Measurements from ENCODE around the gene STK17B. TPM values are rescaled to one million over a fixed set of nuclear protein-coding genes. Genes with fewer than 3 reads are reported as not detected.
A peak's percentile ranks its signal among the peaks of the same experiment; 100 is the strongest.

Gene STK17B
- total and polyA plus RNA-seq, 10 of the 15 experiments (the other 5 are each of a cell fraction or from before 2014, with no cell fraction given), result 21.2 to 108 (median 53.7) TPM

GRCh38 chr2:196108604-196109003, 62.8 kb downstream of the STK17B start:
- CTCF ChIA-PET, result interaction anchor here (1.4 to 4.0 kb wide), 2 partner anchors 12 to 30 kb away, joined by 3 to 20 read pairs; no protein-coding TSS in a partner anchor
- Histone ChIP-seq H3K27me3 (replicated peaks in 1 of 2; ENCODE audit: control insufficient read depth in 2 of 2, insufficient read depth in 2 of 2, low read length in 1 of 2) (no peaks in the 10 kb centered on the region), H3K9me3 (replicated peaks; ENCODE audit: control insufficient read depth, insufficient read depth, low read length) (peaks cover 3% of the 10 kb centered on the region; the same call in 2 of the 3 replicates), H3K4me3 (no peak overlapping the region), H3K9ac (ENCODE audit: control insufficient read depth, insufficient read depth, low read length) (no peak overlapping the region), H2AFZ (ENCODE audit: control insufficient read depth, low read depth, low read length) (peak overlapping the region; percentile 54), H3K4me1 (ENCODE audit: control insufficient read depth, insufficient read depth, low read length) (0 out of 2 replicates have a peak, but pooled peaks cover 3% of the 10 kb centered on the region), H3K27ac (ENCODE audit: control insufficient read depth, insufficient read depth) (no peak overlapping the region), H3K79me2 (ENCODE audit: control insufficient read depth, insufficient read depth, low read length) (no peaks in the 10 kb centered on the region), H3K4me2 (ENCODE audit: control insufficient read depth, insufficient read depth) (no peak overlapping the region), H3K36me3 (ENCODE audit: control insufficient read depth in 2 of 2, insufficient read depth in 2 of 2, low read length in 1 of 2) (no peaks in the 10 kb centered on the region), H4K20me1 (ENCODE audit: control insufficient read depth, insufficient read depth) (no peaks in the 10 kb centered on the region)
- POLR2A ChIA-PET, result interaction anchor here (1.3 to 3.3 kb wide), 3 partner anchors 11 to 168 kb away, joined by 3 to 10 read pairs (median 4); no protein-coding TSS in a partner anchor
- SMC1A ChIA-PET (ENCODE audit: uncharacterized antibody, unreplicated experiment), result interaction anchor here (1.0 to 3.0 kb wide), 8 partner anchors 23 to 167 kb away, joined by 3 to 16 read pairs (median 4); no protein-coding TSS in a partner anchor
- TF ChIP-seq TARDBP (IDR thresholded peaks at IDR 0.05; ENCODE audit: borderline replicate concordance) (no peak), SREBF1 (IDR thresholded peaks at IDR 0.05; ENCODE audit: low read length) (no peak), IKZF2 (IDR thresholded peaks at IDR 0.05) (peak in 1 of 2 experiments; percentile 30; a peak in 1 of 4 replicates), IKZF1 (conservative IDR thresholded peaks at IDR 0.05) (no peak), EP300 (IDR thresholded peaks at IDR 0.05; ENCODE audit: borderline replicate concordance in 1 of 2, control insufficient read depth in 1 of 2, low read depth in 2 of 2, low read length in 2 of 2) (0 out of 4 replicates have a peak, but pooled peaks of 1 of the 2 experiments have one; percentile 34), PBX3 (IDR thresholded peaks at IDR 0.05; ENCODE audit: insufficient replicate concordance, low read depth, low read length) (no peak)
- TF ChIP-seq, protein P1, sequence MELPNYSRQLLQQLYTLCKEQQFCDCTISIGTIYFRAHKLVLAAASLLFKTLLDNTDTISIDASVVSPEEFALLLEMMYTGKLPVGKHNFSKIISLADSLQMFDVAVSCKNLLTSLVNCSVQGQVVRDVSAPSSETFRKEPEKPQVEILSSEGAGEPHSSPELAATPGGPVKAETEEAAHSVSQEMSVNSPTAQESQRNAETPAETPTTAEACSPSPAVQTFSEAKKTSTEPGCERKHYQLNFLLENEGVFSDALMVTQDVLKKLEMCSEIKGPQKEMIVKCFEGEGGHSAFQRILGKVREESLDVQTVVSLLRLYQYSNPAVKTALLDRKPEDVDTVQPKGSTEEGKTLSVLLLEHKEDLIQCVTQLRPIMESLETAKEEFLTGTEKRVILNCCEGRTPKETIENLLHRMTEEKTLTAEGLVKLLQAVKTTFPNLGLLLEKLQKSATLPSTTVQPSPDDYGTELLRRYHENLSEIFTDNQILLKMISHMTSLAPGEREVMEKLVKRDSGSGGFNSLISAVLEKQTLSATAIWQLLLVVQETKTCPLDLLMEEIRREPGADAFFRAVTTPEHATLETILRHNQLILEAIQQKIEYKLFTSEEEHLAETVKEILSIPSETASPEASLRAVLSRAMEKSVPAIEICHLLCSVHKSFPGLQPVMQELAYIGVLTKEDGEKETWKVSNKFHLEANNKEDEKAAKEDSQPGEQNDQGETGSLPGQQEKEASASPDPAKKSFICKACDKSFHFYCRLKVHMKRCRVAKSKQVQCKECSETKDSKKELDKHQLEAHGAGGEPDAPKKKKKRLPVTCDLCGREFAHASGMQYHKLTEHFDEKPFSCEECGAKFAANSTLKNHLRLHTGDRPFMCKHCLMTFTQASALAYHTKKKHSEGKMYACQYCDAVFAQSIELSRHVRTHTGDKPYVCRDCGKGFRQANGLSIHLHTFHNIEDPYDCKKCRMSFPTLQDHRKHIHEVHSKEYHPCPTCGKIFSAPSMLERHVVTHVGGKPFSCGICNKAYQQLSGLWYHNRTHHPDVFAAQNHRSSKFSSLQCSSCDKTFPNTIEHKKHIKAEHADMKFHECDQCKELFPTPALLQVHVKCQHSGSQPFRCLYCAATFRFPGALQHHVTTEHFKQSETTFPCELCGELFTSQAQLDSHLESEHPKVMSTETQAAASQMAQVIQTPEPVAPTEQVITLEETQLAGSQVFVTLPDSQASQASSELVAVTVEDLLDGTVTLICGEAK (IDR thresholded peaks at IDR 0.05; ENCODE audit: borderline replicate concordance), result no peak
- TF ChIP-seq, protein P2, sequence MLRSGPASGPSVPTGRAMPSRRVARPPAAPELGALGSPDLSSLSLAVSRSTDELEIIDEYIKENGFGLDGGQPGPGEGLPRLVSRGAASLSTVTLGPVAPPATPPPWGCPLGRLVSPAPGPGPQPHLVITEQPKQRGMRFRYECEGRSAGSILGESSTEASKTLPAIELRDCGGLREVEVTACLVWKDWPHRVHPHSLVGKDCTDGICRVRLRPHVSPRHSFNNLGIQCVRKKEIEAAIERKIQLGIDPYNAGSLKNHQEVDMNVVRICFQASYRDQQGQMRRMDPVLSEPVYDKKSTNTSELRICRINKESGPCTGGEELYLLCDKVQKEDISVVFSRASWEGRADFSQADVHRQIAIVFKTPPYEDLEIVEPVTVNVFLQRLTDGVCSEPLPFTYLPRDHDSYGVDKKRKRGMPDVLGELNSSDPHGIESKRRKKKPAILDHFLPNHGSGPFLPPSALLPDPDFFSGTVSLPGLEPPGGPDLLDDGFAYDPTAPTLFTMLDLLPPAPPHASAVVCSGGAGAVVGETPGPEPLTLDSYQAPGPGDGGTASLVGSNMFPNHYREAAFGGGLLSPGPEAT (IDR thresholded peaks at IDR 0.05; ENCODE audit: low read depth), result 0 out of 2 replicates have a peak, but pooled peaks have one; percentile 9
- RAD21 ChIA-PET (ENCODE audit: unreplicated experiment), result interaction anchor here (1.1 to 3.6 kb wide), 3 partner anchors 30 to 190 kb away, joined by 3 to 23 read pairs (median 3); no protein-coding TSS in a partner anchor
- no TSS peak for BruUV-seq (replicated peaks)
- WGBS (ENCODE audit: insufficient coverage, insufficient replicate concordance, low lambda C conversion rate, missing lambda C conversion rate), result 0% methylated on average over 1 of the region's 1 CpG
- FAIRE-seq, result no peak
- no peak for DNase-seq (ENCODE audit: low read depth, low spot score)
- peak; percentile 38; the same call in 2 of the 3 replicates for ATAC-seq
- intact Hi-C loops (cut with micrococcal nuclease; ENCODE audit: unreplicated experiment), result no loop called here
- in situ Hi-C loops (cut with MboI), result no loop called here

Measured in GM12878 (cell line).